Measurements from ENCODE around the gene DPM3. TPM values are rescaled to one million over a fixed set of nuclear protein-coding genes. Genes with fewer than 3 reads are reported as not detected.

The DPM3 gene
- total RNA-seq, 6 donors from 2014 or later, result 25.1 to 112 (median 67.5) TPM; not detected in 1

- Histone ChIP-seq H3K27me3 (no peaks in the 10 kb centered on the region), H3K9me3 (no peaks in the 10 kb centered on the region), H3K27ac (peak overlapping the region; percentile 53 to 81 (median 74)), H3K4me3 (no peak overlapping the region), H3K36me3 (no peaks in the 10 kb centered on the region), H3K4me1 (peaks cover 3 to 34% (median 15%) of the 10 kb centered on the region in 4 donors)
- TF ChIP-seq, protein P1, sequence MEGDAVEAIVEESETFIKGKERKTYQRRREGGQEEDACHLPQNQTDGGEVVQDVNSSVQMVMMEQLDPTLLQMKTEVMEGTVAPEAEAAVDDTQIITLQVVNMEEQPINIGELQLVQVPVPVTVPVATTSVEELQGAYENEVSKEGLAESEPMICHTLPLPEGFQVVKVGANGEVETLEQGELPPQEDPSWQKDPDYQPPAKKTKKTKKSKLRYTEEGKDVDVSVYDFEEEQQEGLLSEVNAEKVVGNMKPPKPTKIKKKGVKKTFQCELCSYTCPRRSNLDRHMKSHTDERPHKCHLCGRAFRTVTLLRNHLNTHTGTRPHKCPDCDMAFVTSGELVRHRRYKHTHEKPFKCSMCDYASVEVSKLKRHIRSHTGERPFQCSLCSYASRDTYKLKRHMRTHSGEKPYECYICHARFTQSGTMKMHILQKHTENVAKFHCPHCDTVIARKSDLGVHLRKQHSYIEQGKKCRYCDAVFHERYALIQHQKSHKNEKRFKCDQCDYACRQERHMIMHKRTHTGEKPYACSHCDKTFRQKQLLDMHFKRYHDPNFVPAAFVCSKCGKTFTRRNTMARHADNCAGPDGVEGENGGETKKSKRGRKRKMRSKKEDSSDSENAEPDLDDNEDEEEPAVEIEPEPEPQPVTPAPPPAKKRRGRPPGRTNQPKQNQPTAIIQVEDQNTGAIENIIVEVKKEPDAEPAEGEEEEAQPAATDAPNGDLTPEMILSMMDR (IDR thresholded peaks at IDR 0.05), result no peak
- TF ChIP-seq EP300 (IDR thresholded peaks at IDR 0.05), result no peak
- no peak for TF ChIP-seq POLR2A (IDR thresholded peaks at IDR 0.05)
- no peak for TF ChIP-seq POLR2AphosphoS5 (IDR thresholded peaks at IDR 0.05)
- ATAC-seq (ENCODE audit: low FRiP score in 2 of 2) (no peak), DNase-seq (no peak)
- 63 to 66% methylated on average over 7 of the region's 7 CpGs for WGBS, 2 donors
Observed at GRCh38 chr1:155104605-155105534, 35.5 kb downstream of the DPM3 start.

DNA sequence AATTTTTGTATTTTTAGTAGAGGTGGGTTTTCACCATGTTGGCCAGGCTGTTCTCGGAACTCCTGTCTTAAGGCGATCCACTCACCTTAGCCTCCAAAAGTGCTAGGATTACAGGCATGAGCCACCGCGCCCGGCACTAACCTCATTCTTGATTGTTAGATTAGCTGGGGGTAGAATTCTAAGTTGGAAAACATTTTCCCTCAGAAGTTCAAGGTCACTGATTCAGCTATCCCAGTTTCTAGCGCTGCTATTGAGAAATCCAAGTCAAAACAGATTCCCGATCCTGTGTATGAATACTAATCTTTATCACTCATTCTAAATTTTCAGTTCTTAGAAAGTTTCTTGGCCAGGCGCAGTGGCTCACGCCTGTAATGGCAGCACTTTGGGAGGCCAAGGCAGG is 37.0 kb downstream of the DPM3 start:
- no peak for ATAC-seq (ENCODE audit: low FRiP score in 2 of 2)
- WGBS, 2 donors, result 74 to 75% methylated on average over 9 of the region's 9 CpGs

GRCh38 chr1:155099331-155099730 is 41.0 kb downstream of the DPM3 start:
- H3K9me3 ChIP-seq, result no peaks in the 10 kb centered on the region
- H3K27ac ChIP-seq, result no peak overlapping the region
- H3K4me1 ChIP-seq, result peaks cover 3 to 14% (median 8%) of the 10 kb centered on the region in 4 donors
- no peaks in the 10 kb centered on the region for H3K36me3 ChIP-seq
- no peaks in the 10 kb centered on the region for H3K27me3 ChIP-seq
- DNase-seq (no peak), ATAC-seq (ENCODE audit: low FRiP score in 2 of 2) (no peak)
- no peak overlapping the region for H3K4me3 ChIP-seq
- 82 to 92% methylated on average over 7 of the region's 7 CpGs for WGBS, 2 donors
- TF ChIP-seq POLR2A (IDR thresholded peaks at IDR 0.05) (no peak), POLR2AphosphoS5 (IDR thresholded peaks at IDR 0.05) (no peak), EP300 (IDR thresholded peaks at IDR 0.05) (no peak)
- TF ChIP-seq, protein P1 (IDR thresholded peaks at IDR 0.05), result no peak

More for the DNA sequence above, 37.0 kb downstream of the DPM3 start:
- no peaks in the 10 kb centered on the region for H3K27me3 ChIP-seq
- no peak for DNase-seq
- H3K36me3 ChIP-seq, result no peaks in the 10 kb centered on the region
- peaks cover 3 to 29% (median 15%) of the 10 kb centered on the region in 4 donors for H3K4me1 ChIP-seq
- no peak for TF ChIP-seq POLR2A (IDR thresholded peaks at IDR 0.05)
- TF ChIP-seq POLR2AphosphoS5 (IDR thresholded peaks at IDR 0.05), result no peak
- TF ChIP-seq EP300 (IDR thresholded peaks at IDR 0.05), result no peak
- TF ChIP-seq, protein P1 (IDR thresholded peaks at IDR 0.05), result no peak
- H3K9me3 ChIP-seq, result no peaks in the 10 kb centered on the region
- H3K27ac ChIP-seq, result no peak overlapping the region
- H3K4me3 ChIP-seq, result no peak overlapping the region

- WGBS, 2 donors, result 56 to 73% methylated on average over 2 of the region's 2 CpGs
- peak overlapping the region; percentile 6 to 77 (median 72) for H3K27ac ChIP-seq
Observed at GRCh38 chr1:155094622-155094948, 45.7 kb downstream of the DPM3 start.

More at GRCh38 chr1:155094622-155094948, 45.7 kb downstream of the DPM3 start:
- Histone ChIP-seq H3K27me3 (no peaks in the 10 kb centered on the region), H3K36me3 (no peaks in the 10 kb centered on the region), H3K4me1 (peaks cover 13 to 21% (median 17%) of the 10 kb centered on the region in 4 donors), H3K4me3 (no peak overlapping the region), H3K9me3 (no peaks in the 10 kb centered on the region)
- no peak for ATAC-seq (ENCODE audit: low FRiP score in 2 of 2)
- TF ChIP-seq POLR2AphosphoS5 (IDR thresholded peaks at IDR 0.05) (no peak), POLR2A (IDR thresholded peaks at IDR 0.05) (no peak), EP300 (IDR thresholded peaks at IDR 0.05) (no peak)
- TF ChIP-seq, protein P1 (IDR thresholded peaks at IDR 0.05), result no peak
- no peak for DNase-seq
